Esophagus muscularis mucosa (tissue), 3 donors: ENCODE measurements around the gene DMXL2.
"Not testable (repeated sequence)": the region's sequence is repeated elsewhere in the genome, so short reads cannot be mapped to it uniquely, and the experiment has no call there.

ENCODE experiments used
- CTCF ChIP-seq, 3 experiments: fragments of 200-600 bp in 2 of 3; fragments of 450-650 bp in 1 of 3; sonication (generic) in 2 of 3; IDR thresholded peaks; one replicate each; pipeline ENCODE4 v1.5.1; 2017 to 2019; ENCODE audit warnings: antibody characterized with exemption in 3 of 3, mild to moderate bottlenecking in 2 of 3, moderate library complexity in 1 of 3
- POLR2A ChIP-seq: fragments of 450-650 bp; IDR thresholded peaks from one replicate; pipeline ENCODE4 v1.6.1; 2017; ENCODE audit warnings: antibody characterized with exemption, moderate library complexity, mild to moderate bottlenecking, low read depth

- not testable (repeated sequence) for TF ChIP-seq CTCF (IDR thresholded peaks at IDR 0.05); POLR2A
These were observed 53.4 kb downstream of the DMXL2 start for GRCh38 chr15:51568939-51569784.
